ENCODE results near the gene ZC3H13.

The ZC3H13 gene

DNA sequence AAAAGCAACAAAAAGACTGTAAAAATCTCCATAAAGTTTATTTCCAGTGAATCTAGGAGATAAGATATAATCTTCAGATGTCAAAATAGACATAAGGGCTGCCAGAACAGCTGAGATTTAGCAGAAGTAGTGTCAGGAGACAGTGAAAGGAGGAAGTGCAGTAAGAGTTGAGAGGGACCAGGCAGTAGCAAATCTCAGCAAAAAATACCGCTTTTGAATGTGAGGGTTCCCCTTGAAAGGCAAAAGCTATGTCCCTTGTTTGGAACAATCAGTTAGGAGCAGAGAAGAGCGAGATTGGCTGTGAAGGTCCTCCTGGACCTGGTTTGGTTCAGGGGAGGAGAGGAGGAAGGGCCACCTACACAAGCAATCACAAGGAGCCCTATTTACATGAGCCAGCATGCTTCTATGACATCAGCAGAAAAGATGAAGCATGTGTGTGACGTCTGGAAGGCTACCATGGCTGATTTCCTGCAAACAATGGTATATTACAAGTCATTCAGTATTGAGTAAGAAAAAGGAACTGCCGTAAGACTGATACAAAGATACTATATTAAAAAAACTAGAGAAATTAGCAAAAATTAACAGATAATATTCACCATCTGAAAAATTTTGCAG, 102.1 kb downstream of the ZC3H13 start:
- Histone ChIP-seq H3K36me3 (ENCODE audit: control insufficient read depth, insufficient read depth, low read length) (no peaks in the 10 kb centered on the region), H3K9ac (ENCODE audit: low read length) (no peak overlapping the region), H3K9me3 (ENCODE audit: control insufficient read depth, low read length) (no peaks in the 10 kb centered on the region), H3K4me1 (ENCODE audit: control insufficient read depth, insufficient read depth, low read length) (no peaks in the 10 kb centered on the region), H3K27me3 (ENCODE audit: control insufficient read depth, insufficient read depth, low read length) (no peaks in the 10 kb centered on the region), H3K4me3 (ENCODE audit: low read length) (no peak overlapping the region)

DNA sequence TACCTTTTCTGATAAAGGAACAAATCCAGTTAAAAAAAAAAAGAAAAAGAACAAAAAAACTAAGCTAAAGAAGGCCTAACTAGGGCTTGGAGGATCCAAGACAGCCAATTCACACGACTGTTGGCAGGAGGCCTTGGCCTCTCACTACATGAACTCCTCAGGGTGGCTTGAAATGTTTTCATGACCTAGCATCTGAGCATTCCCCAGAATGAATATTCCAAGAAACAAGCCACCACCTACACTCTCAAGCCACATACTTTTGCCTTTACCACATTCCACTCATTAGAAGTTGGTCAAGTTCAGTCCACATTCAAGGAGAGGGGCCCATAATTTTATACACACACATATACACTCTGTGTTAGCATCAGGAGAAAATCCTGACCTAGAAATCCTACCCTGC, 103.4 kb downstream of the ZC3H13 start:
- no peaks in the 10 kb centered on the region for H3K27me3 ChIP-seq (ENCODE audit: control insufficient read depth, insufficient read depth, low read length)
- H3K4me3 ChIP-seq (ENCODE audit: low read length), result no peak overlapping the region
- H3K36me3 ChIP-seq (ENCODE audit: control insufficient read depth, insufficient read depth, low read length), result no peaks in the 10 kb centered on the region
- no peaks in the 10 kb centered on the region for H3K4me1 ChIP-seq (ENCODE audit: control insufficient read depth, insufficient read depth, low read length)
- H3K9me3 ChIP-seq (ENCODE audit: control insufficient read depth, low read length), result no peaks in the 10 kb centered on the region
- no peak overlapping the region for H3K9ac ChIP-seq (ENCODE audit: low read length)

DNA sequence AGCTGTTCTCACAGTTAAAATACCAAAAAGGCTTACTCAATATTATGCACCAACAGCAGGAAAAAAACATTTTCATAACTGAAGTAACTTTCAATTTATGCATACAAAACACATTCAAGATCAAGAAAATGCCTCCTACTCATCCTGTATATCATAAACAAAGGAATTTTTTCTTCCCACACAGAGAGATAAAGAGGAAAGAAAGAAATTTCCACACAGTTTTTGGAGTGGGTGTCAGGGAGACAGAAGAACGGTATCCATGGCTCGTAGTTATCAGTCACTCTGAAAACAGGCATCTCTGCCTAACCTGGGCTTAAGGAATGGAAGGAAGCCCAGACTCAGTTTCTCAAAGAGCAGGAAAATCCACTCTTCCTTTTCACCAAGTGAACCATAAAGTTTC, 108.6 kb downstream of the ZC3H13 start:
- H3K9ac ChIP-seq (ENCODE audit: low read length), result no peak overlapping the region
- no peaks in the 10 kb centered on the region for H3K4me1 ChIP-seq (ENCODE audit: control insufficient read depth, insufficient read depth, low read length)
- no peaks in the 10 kb centered on the region for H3K27me3 ChIP-seq (ENCODE audit: control insufficient read depth, insufficient read depth, low read length)
- H3K36me3 ChIP-seq (ENCODE audit: control insufficient read depth, insufficient read depth, low read length), result no peaks in the 10 kb centered on the region
- no peaks in the 10 kb centered on the region for H3K9me3 ChIP-seq (ENCODE audit: control insufficient read depth, low read length)
- H3K4me3 ChIP-seq (ENCODE audit: low read length), result no peak overlapping the region

DNA sequence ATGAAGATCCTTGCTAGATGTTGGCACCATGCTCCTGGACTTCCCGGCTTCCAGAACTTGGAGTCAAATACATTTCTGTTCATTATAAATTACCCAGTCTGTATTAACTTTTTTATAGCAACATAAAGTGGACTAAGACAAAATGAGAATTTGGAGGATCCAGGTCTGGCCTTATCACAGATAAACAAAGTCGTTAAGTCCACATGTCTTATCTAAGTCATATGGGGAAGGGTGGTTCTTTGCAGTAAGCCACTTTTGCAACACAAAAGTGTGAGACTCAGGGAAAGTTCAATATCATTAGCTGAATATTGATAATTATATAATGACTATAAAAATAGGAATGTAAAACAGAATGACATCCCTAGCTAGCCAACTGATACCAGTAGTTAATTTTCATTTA, 109.4 kb downstream of the ZC3H13 start:
- H3K4me1 ChIP-seq (ENCODE audit: control insufficient read depth, insufficient read depth, low read length), result no peaks in the 10 kb centered on the region
- no peaks in the 10 kb centered on the region for H3K36me3 ChIP-seq (ENCODE audit: control insufficient read depth, insufficient read depth, low read length)
- H3K9ac ChIP-seq (ENCODE audit: low read length), result no peak overlapping the region
- no peaks in the 10 kb centered on the region for H3K27me3 ChIP-seq (ENCODE audit: control insufficient read depth, insufficient read depth, low read length)
- no peak overlapping the region for H3K4me3 ChIP-seq (ENCODE audit: low read length)
- H3K9me3 ChIP-seq (ENCODE audit: control insufficient read depth, low read length), result no peaks in the 10 kb centered on the region

DNA sequence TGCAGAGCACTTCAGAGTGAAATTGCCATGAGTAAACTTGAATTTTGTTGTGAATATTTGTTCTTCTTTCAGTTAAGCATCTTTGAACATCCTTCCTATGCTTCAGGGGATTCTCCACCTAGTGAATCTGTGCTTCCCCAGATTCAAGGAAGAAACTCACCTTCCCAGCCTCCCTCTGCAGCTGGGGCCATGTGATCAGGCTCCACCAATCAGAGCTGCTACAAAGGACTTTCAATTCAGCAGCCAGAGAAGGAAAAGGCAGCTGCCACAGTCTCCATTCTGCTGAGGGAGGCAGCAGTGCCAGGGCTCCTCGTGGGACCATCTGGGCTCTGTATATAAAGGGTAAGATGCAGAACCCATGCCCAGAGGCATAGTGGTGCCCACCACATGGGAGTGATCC, 111.3 kb downstream of the ZC3H13 start:
- H3K36me3 ChIP-seq (ENCODE audit: control insufficient read depth, insufficient read depth, low read length), result no peaks in the 10 kb centered on the region
- H3K9me3 ChIP-seq (ENCODE audit: control insufficient read depth, low read length), result no peaks in the 10 kb centered on the region
- H3K4me3 ChIP-seq (ENCODE audit: low read length), result no peak overlapping the region
- no peak overlapping the region for H3K9ac ChIP-seq (ENCODE audit: low read length)
- H3K27me3 ChIP-seq (ENCODE audit: control insufficient read depth, insufficient read depth, low read length), result no peaks in the 10 kb centered on the region
- H3K4me1 ChIP-seq (ENCODE audit: control insufficient read depth, insufficient read depth, low read length), result no peaks in the 10 kb centered on the region

DNA sequence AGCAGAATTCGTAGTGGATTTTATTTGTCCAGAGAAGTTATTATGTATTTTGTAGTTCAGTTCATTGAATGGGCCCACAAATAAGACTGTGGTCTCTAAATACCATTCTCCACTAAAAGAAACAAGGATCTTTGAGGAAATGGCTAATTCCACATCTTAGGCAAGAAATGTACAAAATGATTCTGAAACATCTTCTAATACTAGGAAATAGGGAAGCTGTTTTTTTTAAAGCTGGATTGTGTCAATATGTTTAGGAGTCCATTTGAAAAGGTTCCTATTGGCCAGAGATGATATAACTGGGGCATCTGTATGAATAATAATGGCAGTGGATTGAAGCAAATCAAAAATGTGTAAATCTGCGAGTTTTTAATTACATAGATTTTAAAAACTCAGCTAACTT, 112.5 kb downstream of the ZC3H13 start:
- no peak overlapping the region for H3K9ac ChIP-seq (ENCODE audit: low read length)
- H3K36me3 ChIP-seq (ENCODE audit: control insufficient read depth, insufficient read depth, low read length), result no peaks in the 10 kb centered on the region
- no peak overlapping the region for H3K4me3 ChIP-seq (ENCODE audit: low read length)
- no peaks in the 10 kb centered on the region for H3K4me1 ChIP-seq (ENCODE audit: control insufficient read depth, insufficient read depth, low read length)
- no peaks in the 10 kb centered on the region for H3K9me3 ChIP-seq (ENCODE audit: control insufficient read depth, low read length)
- H3K27me3 ChIP-seq (ENCODE audit: control insufficient read depth, insufficient read depth, low read length), result peaks cover 11% of the 10 kb centered on the region

DNA sequence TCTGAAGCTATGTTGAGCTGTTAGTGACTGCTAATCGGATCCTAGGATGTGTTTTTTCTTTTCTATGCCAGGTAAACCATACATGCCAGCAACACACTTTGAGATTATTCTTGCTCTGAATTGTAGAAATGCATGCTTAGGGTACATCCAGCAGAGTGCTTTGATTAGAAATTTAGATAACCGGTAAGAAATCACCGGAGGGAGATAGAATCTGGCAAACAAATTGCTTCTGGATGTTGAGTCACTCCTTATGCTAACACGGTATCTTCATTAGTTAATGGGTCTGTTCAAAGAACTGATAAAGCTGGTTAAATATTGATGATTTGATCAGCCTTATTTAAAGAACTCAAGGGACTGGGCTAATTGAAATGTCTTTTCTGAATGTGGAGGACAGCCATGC, 115.9 kb downstream of the ZC3H13 start:
- Histone ChIP-seq H3K36me3 (ENCODE audit: control insufficient read depth, insufficient read depth, low read length) (no peaks in the 10 kb centered on the region), H3K27me3 (ENCODE audit: control insufficient read depth, insufficient read depth, low read length) (peaks cover 32% of the 10 kb centered on the region), H3K9ac (ENCODE audit: low read length) (no peak overlapping the region), H3K4me3 (ENCODE audit: low read length) (no peak overlapping the region), H3K4me1 (ENCODE audit: control insufficient read depth, insufficient read depth, low read length) (no peaks in the 10 kb centered on the region), H3K9me3 (ENCODE audit: control insufficient read depth, low read length) (no peaks in the 10 kb centered on the region)

DNA sequence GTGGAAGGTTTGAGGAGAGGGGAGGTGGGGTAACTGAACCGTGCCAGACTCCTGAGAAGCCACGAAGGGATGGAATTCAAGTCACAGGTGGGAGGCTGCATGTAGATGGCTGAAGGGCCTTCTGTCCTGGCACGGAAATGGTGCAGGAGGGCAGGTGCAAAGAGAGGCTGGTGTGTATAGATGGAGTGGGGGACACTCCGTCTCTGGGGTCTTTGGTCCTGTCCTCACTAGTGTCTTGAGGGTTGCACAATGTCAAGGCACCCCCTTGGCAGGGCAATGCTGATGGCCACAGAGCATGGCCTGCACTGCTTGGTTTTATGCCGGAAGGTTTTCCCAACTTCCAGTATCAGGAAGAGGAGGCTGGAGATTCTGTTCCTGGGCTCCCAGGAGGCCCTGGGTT, 118.3 kb downstream of the ZC3H13 start:
- H3K4me1 ChIP-seq (ENCODE audit: control insufficient read depth, insufficient read depth, low read length), result no peaks in the 10 kb centered on the region
- H3K36me3 ChIP-seq (ENCODE audit: control insufficient read depth, insufficient read depth, low read length), result no peaks in the 10 kb centered on the region
- H3K9me3 ChIP-seq (ENCODE audit: control insufficient read depth, low read length), result no peaks in the 10 kb centered on the region
- no peak overlapping the region for H3K4me3 ChIP-seq (ENCODE audit: low read length)
- no peak overlapping the region for H3K9ac ChIP-seq (ENCODE audit: low read length)
- peaks cover 38% of the 10 kb centered on the region for H3K27me3 ChIP-seq (ENCODE audit: control insufficient read depth, insufficient read depth, low read length)

DNA sequence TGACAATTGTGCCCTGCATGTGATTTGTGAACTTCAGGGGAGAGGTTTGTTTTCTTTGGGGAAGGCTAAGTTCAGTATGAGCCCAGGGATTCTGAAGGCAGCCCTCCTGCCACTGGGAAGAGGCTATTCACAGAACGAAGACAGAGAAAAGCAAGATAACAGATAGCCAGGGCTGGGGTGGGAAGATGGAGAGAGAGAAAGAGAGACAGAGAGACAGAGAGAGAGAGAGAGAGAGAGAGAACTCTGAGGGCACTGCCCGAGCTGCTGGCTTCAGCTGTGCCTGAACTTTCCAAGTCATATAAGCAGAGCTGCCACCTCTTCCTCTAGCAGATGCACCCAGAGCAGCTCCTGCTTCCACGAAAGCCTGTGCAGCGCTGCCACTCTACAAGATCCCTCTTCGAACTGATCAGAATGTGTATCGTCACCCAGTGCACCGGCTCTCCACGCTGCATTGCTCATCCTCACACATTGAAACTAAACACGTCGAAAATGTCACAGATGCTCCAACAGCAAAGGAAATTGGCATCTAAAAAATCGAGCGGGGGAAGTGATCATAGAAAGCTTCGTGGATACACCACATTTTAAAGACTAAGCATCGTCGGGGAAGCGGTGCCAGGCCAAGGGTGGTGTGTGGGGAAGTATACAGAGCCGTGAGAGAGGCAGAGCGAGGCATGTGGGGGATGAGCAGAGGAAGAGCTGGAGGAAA, 119.2 kb downstream of the ZC3H13 start:
- no peak overlapping the region for H3K4me3 ChIP-seq (ENCODE audit: low read length)
- no peaks in the 10 kb centered on the region for H3K9me3 ChIP-seq (ENCODE audit: control insufficient read depth, low read length)
- H3K9ac ChIP-seq (ENCODE audit: low read length), result no peak overlapping the region
- peaks cover 38% of the 10 kb centered on the region for H3K27me3 ChIP-seq (ENCODE audit: control insufficient read depth, insufficient read depth, low read length)
- no peaks in the 10 kb centered on the region for H3K36me3 ChIP-seq (ENCODE audit: control insufficient read depth, insufficient read depth, low read length)
- no peaks in the 10 kb centered on the region for H3K4me1 ChIP-seq (ENCODE audit: control insufficient read depth, insufficient read depth, low read length)

DNA sequence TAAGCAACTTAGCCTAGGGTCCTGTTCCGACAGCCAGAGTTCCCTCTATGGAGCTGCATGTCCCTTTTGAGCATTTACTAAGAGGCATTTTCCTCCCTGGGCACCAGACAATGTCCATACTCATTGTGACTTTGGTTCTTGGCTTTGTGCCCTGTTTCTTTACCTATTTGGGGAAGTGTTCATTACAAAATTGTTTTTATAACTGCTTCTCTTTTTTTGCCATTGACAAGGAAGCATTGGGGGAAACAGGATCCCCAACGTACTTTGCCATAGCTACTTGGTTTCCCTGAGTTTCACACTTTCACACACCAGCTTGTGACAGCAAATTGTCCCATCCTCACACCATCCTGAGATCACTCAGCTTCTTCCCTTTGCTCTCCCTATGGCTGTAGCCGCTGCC, 119.9 kb downstream of the ZC3H13 start:
- Histone ChIP-seq H3K9ac (ENCODE audit: low read length) (no peak overlapping the region), H3K27me3 (ENCODE audit: control insufficient read depth, insufficient read depth, low read length) (peaks cover 38% of the 10 kb centered on the region), H3K4me1 (ENCODE audit: control insufficient read depth, insufficient read depth, low read length) (no peaks in the 10 kb centered on the region), H3K4me3 (ENCODE audit: low read length) (no peak overlapping the region), H3K9me3 (ENCODE audit: control insufficient read depth, low read length) (no peaks in the 10 kb centered on the region), H3K36me3 (ENCODE audit: control insufficient read depth, insufficient read depth, low read length) (no peaks in the 10 kb centered on the region)

DNA sequence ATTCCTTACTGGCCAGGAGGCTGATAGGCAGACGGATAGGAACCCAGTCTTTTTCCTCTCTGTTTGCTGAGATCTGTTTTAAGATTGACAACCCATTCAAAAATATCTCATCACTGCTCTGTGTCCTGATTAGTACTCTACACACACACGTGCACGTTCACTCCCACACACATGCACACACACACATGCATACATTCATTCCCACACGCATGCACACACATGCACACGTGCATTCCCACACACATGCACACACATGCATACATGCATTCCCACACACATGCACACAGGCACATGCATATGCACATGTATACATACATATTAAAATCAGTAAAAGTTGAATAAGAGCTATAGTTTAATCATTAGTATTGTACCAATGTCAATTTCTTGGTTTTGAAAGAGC, 120.4 kb downstream of the ZC3H13 start:
- peaks cover 38% of the 10 kb centered on the region for H3K27me3 ChIP-seq (ENCODE audit: control insufficient read depth, insufficient read depth, low read length)
- no peaks in the 10 kb centered on the region for H3K9me3 ChIP-seq (ENCODE audit: control insufficient read depth, low read length)
- no peaks in the 10 kb centered on the region for H3K36me3 ChIP-seq (ENCODE audit: control insufficient read depth, insufficient read depth, low read length)
- no peak overlapping the region for H3K9ac ChIP-seq (ENCODE audit: low read length)
- no peaks in the 10 kb centered on the region for H3K4me1 ChIP-seq (ENCODE audit: control insufficient read depth, insufficient read depth, low read length)
- H3K4me3 ChIP-seq (ENCODE audit: low read length), result no peak overlapping the region

DNA sequence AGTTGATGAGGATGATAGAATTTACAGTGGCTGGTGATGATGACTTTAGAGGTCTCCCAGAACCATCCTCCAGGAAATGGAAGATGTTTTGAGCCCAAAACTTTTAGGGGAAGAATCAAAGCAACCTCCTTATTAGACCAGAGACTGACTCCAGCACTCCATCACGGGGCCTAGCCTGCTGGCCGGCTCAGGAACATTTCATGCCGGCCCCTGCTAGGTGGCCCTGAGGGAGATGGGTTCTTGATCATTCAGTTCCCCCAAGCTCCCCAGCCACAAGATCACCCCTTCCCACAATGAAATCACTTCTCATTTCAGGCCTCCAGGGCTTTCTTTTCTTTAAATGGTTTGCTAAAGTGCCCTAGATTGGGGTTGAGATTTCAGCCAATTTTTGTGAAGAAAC, 121.3 kb downstream of the ZC3H13 start:
- Histone ChIP-seq H3K4me3 (ENCODE audit: low read length) (no peak overlapping the region), H3K36me3 (ENCODE audit: control insufficient read depth, insufficient read depth, low read length) (no peaks in the 10 kb centered on the region), H3K4me1 (ENCODE audit: control insufficient read depth, insufficient read depth, low read length) (no peaks in the 10 kb centered on the region), H3K9me3 (ENCODE audit: control insufficient read depth, low read length) (no peaks in the 10 kb centered on the region), H3K9ac (ENCODE audit: low read length) (no peak overlapping the region), H3K27me3 (ENCODE audit: control insufficient read depth, insufficient read depth, low read length) (peaks cover 38% of the 10 kb centered on the region)

DNA sequence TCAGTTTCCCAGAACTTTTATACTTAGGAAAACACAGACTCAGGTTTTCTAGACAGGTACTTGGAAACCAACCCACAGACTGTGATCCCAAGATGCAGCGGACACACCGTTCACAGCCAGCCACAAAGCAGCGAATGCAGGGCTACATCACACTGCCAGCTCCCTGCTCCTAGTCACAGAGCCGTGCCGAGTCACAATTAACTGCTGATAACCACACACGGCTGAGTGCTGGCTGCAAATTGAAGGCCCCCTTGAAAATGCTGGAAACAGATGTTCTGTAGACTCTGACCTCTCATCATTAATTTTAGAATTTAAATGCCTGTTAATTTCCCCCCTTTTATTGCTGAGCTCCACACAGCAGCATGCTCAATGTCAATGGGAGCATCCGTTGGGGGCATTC, 122.4 kb downstream of the ZC3H13 start:
- H3K36me3 ChIP-seq (ENCODE audit: control insufficient read depth, insufficient read depth, low read length), result no peaks in the 10 kb centered on the region
- peaks cover 28% of the 10 kb centered on the region for H3K27me3 ChIP-seq (ENCODE audit: control insufficient read depth, insufficient read depth, low read length)
- no peak overlapping the region for H3K9ac ChIP-seq (ENCODE audit: low read length)
- no peaks in the 10 kb centered on the region for H3K9me3 ChIP-seq (ENCODE audit: control insufficient read depth, low read length)
- no peaks in the 10 kb centered on the region for H3K4me1 ChIP-seq (ENCODE audit: control insufficient read depth, insufficient read depth, low read length)
- H3K4me3 ChIP-seq (ENCODE audit: low read length), result no peak overlapping the region

All from mucosa of stomach (tissue), 1 donor.